Activated T-cell treated with anti-CD3 and anti-CD28 coated beads, Interleukin-2, amount 50 U/mL, for 72 hours (primary cell): ENCODE results near the gene ZMYND10. TPM values are rescaled to one million over a fixed set of nuclear protein-coding genes. Genes with fewer than 3 reads are reported as not detected.
"Not testable (repeated sequence)": the region's sequence is repeated elsewhere in the genome, so short reads cannot be mapped to it uniquely, and the experiment has no call there.

Experiments used
- ATAC-seq, 2 donors: fragments of 150-1000 bp; cut with Tn5 transposase; replicated peaks in 1 of 2; 2 replicates each; pipeline ENCODE4 v1.10.0; 2021; ENCODE audit warnings: moderate library complexity in 2 of 2, mild to moderate bottlenecking in 1 of 2
- DNase-seq, 2 donors: peaks; one replicate each; pipeline ENCODE4 v3.0.0; 2021 to 2022; ENCODE audit warnings: mixed read lengths in 1 of 2
- H3K27ac Mint-ChIP-seq: one replicate; pipeline ENCODE4 v1.8.0; 2022; ENCODE audit warnings: mild to moderate bottlenecking, moderate library complexity, mixed read lengths
- H3K27me3 Mint-ChIP-seq: one replicate; pipeline ENCODE4 v1.8.0; 2022; ENCODE audit warnings: low read depth, mixed read lengths
- H3K36me3 Mint-ChIP-seq, 2 donors: one replicate each; pipeline ENCODE4 v1.8.0; 2022; ENCODE audit warnings: mixed read lengths in 2 of 2, mild to moderate bottlenecking in 1 of 2; ENCODE audit not compliant: insufficient read depth in 2 of 2
- H3K4me1 Mint-ChIP-seq: one replicate; pipeline ENCODE4 v1.8.0; 2022; ENCODE audit warnings: low read depth, mixed read lengths
- H3K4me3 Mint-ChIP-seq, 2 donors: one replicate each; pipeline ENCODE4 v1.8.0; 2022; ENCODE audit warnings: mild to moderate bottlenecking in 2 of 2, mixed read lengths in 2 of 2, moderate library complexity in 2 of 2
- H3K9me3 Mint-ChIP-seq, 2 donors: one replicate each; pipeline ENCODE4 v1.8.0; 2022; ENCODE audit warnings: mixed read lengths in 2 of 2
- total RNA-seq, 2 donors: library from RNA; stranded (reverse); gene quantifications; one replicate each; pipeline ENCODE4 v1.2.3, GENCODE V29; 2022

ZMYND10 gene
- total RNA-seq, 2 donors from 2014 or later: 1.2 TPM

- peaks cover 39% of the 10 kb centered on the region for H3K4me1 Mint-ChIP-seq
- H3K27ac Mint-ChIP-seq: no peak overlapping the region
- DNase-seq (no peak), ATAC-seq (no peak)
- no peak overlapping the region for H3K4me3 Mint-ChIP-seq
- H3K27me3 Mint-ChIP-seq: no peaks in the 10 kb centered on the region
- no peaks in the 10 kb centered on the region for H3K36me3 Mint-ChIP-seq
- H3K9me3 Mint-ChIP-seq: no peaks in the 10 kb centered on the region
These were observed 28.2 kb downstream of the ZMYND10 start for GRCh38 chr3:50317300-50317699.

DNA sequence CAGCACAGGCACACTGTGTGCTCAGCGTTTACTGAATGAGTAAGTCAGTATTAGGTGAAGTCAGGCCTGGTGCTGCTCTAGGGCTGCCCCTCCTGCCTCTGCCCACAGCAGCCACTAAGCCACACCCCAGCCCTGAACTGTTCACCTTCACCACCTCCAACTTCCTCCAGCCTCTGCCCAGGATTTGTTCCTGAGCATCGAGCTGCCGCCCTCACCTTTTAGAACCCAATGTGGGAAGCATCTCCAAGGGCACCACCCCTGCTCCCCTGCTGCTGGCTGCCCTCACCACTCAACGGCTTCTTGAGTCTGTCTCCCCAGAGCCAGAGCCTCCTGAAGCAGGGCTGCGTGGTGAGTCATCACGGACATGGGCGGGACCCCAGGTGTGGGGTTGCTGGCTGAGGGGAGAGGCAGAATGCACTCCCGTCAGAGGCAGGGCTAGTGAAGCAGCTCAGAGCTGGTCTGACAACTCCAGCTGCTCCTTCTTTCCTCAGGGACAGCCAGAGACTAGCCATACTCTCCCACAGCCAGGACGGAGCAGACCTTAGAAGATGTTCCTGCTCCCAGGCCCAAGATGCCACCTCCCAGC lies 28.8 kb downstream of the ZMYND10 start:
- no peaks in the 10 kb centered on the region for H3K9me3 Mint-ChIP-seq
- DNase-seq (peak in 1 of 2 donors; percentile 49), ATAC-seq (peak; percentile 30 to 38)
- H3K4me1 Mint-ChIP-seq: peaks cover 39% of the 10 kb centered on the region
- H3K36me3 Mint-ChIP-seq: no peaks in the 10 kb centered on the region
- H3K4me3 Mint-ChIP-seq: peak overlapping the region; percentile 16 to 66
- peak overlapping the region; percentile 13 for H3K27ac Mint-ChIP-seq
- no peaks in the 10 kb centered on the region for H3K27me3 Mint-ChIP-seq

DNA sequence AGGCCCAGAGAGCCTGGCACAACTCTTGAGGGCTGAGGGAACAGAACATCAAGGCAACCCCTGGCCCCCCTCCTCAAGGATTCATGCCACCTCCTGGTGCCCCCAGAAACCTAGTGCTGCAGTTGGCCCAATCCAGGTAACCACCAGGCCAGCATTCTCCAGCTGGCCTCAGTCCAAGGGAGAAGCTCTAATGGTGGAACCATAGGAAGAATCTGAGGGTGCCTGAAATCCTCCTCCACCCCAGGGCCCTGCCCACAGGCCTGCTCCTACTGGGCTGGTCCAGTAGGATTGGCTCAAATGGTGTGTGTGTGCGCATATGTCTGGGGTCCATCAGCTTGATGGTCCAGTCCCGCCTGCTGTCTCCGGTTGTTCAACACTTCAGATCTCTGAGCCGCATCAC lies 30.7 kb downstream of the ZMYND10 start:
- H3K9me3 Mint-ChIP-seq: no peaks in the 10 kb centered on the region
- no peaks in the 10 kb centered on the region for H3K27me3 Mint-ChIP-seq
- peaks cover 30% of the 10 kb centered on the region for H3K4me1 Mint-ChIP-seq
- H3K27ac Mint-ChIP-seq: no peak overlapping the region
- no peak overlapping the region for H3K4me3 Mint-ChIP-seq
- no peaks in the 10 kb centered on the region for H3K36me3 Mint-ChIP-seq
- ATAC-seq (no peak), DNase-seq (no peak)

- Mint-ChIP-seq H3K9me3 (no peaks in the 10 kb centered on the region), H3K27ac (no peak overlapping the region), H3K27me3 (no peaks in the 10 kb centered on the region), H3K4me1 (peaks cover 26% of the 10 kb centered on the region), H3K36me3 (no peaks in the 10 kb centered on the region), H3K4me3 (no peak overlapping the region)
- no peak for ATAC-seq
- DNase-seq: no peak
These were observed 31.2 kb downstream of the ZMYND10 start for GRCh38 chr3:50314342-50314741.

GRCh38 chr3:50312041-50312440 lies 33.5 kb downstream of the ZMYND10 start:
- not testable (repeated sequence) for DNase-seq, ATAC-seq, H3K4me3 Mint-ChIP-seq, H3K36me3 Mint-ChIP-seq, H3K9me3 Mint-ChIP-seq, H3K27me3 Mint-ChIP-seq, H3K27ac Mint-ChIP-seq
- peaks cover 14% of the 10 kb centered on the region for H3K4me1 Mint-ChIP-seq

DNA sequence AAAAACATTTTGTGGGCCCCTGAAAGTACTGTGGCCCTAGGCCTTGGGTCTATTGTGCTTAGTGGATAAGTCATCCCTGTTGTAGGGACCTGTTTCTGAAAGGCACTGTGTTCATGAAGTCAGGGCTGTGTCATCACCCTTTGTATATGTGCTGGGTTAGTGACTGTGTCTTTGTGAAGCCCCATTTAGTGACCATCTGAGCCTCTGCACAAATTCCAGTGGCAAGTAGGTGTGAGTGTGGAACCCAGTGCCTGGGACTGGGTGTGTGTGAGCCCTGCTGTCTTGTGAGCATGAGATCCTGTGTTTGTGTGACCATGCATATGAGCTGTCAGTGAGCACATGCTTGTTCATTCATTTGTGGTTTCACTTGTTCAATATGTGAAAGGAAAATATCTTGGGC lies 40.9 kb downstream of the ZMYND10 start:
- DNase-seq (no peak), ATAC-seq (peak; percentile 60 to 63)
- no peaks in the 10 kb centered on the region for H3K36me3 Mint-ChIP-seq
- no peaks in the 10 kb centered on the region for H3K9me3 Mint-ChIP-seq
- H3K4me3 Mint-ChIP-seq: no peak overlapping the region
- no peaks in the 10 kb centered on the region for H3K27me3 Mint-ChIP-seq
- H3K27ac Mint-ChIP-seq: no peak overlapping the region
- peaks cover 25% of the 10 kb centered on the region for H3K4me1 Mint-ChIP-seq

- peaks cover 29% of the 10 kb centered on the region for H3K4me1 Mint-ChIP-seq
- H3K27me3 Mint-ChIP-seq: no peaks in the 10 kb centered on the region
- no peak for ATAC-seq
- no peaks in the 10 kb centered on the region for H3K36me3 Mint-ChIP-seq
- no peak within 1 kb of the TSS for H3K4me3 Mint-ChIP-seq
- DNase-seq: no peak
- no peak within 1 kb of the TSS for H3K27ac Mint-ChIP-seq
- no peaks in the 10 kb centered on the region for H3K9me3 Mint-ChIP-seq
These were observed 42.3 kb downstream of the ZMYND10 start, which contains the start of gene HYAL1 for GRCh38 chr3:50303013-50303815. Gene HYAL1, minus strand, starts transcription at chr3:50303574. Its CDS starts 618 bp downstream, at chr3:50302956.

GRCh38 chr3:50302095-50303012 lies 43.2 kb downstream of the ZMYND10 start:
- no peaks in the 10 kb centered on the region for H3K27me3 Mint-ChIP-seq
- peaks cover 33% of the 10 kb centered on the region for H3K4me1 Mint-ChIP-seq
- H3K27ac Mint-ChIP-seq: no peak overlapping the region
- no peaks in the 10 kb centered on the region for H3K9me3 Mint-ChIP-seq
- H3K4me3 Mint-ChIP-seq: no peak overlapping the region
- H3K36me3 Mint-ChIP-seq: no peaks in the 10 kb centered on the region
- DNase-seq (no peak), ATAC-seq (no peak)

GRCh38 chr3:50300681-50301254 lies 44.8 kb downstream of the ZMYND10 start:
- no peaks in the 10 kb centered on the region for H3K27me3 Mint-ChIP-seq
- H3K27ac Mint-ChIP-seq: no peak overlapping the region
- H3K4me3 Mint-ChIP-seq: peak overlapping the region; percentile 94 to 98
- no peaks in the 10 kb centered on the region for H3K36me3 Mint-ChIP-seq
- peaks cover 33% of the 10 kb centered on the region for H3K4me1 Mint-ChIP-seq
- no peaks in the 10 kb centered on the region for H3K9me3 Mint-ChIP-seq
- no peak for DNase-seq
- no peak for ATAC-seq

DNA sequence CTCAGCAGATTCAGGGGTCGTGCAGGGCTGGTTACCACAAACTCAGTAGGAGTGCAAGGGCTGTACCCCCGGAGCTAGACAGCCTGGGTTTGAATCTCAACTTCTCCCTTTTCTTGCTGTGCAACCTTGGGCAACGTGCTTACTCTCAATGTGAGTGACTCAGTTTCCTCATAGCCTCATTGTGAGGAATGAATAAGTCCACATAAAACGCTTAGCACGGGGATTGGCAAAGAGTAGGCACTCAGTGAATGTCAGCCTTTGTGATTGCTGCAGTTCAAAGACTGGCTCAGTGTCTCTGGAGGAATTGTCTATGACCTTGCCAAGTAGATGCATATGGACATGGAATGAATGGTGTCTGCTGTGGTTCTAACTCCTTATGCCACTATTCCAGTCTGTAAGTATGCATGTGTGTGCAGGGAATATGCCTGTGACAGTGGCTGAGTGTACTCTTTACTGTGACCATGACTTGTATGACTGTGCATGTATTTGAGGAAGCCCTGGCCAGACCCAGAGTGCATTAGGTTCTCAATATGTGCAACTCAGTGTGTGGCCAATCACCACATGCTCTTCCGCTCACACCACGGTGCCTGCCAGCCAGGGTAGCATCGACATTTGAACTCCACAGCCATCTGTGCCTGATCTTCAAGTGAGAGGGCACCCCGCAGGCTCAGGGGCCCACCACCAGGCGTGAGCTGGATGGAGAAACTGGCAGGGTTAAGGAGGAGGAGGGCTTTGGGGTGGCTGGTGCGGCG lies 45.4 kb downstream of the ZMYND10 start:
- ATAC-seq (peak in 1 of 2 donors; percentile 4), DNase-seq (no peak)

DNA sequence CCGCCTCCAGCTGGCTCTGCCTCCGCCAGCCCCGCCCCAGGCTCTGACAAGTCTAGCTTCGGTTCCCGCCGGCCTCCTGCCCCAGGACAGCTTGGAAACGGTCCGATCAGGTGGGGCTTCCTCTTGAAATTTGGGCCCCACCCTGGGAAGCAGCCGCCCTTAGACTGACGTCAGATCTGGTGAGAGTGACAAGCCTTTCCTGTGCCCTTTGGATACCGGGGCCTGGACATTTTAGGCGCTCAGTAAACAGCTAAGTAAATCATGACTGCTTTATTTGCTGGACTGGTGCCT lies 45.9 kb downstream of the ZMYND10 start:
- Mint-ChIP-seq H3K27me3 (no peaks in the 10 kb centered on the region), H3K9me3 (no peaks in the 10 kb centered on the region), H3K27ac (peak overlapping the region; percentile 82), H3K4me3 (peak overlapping the region; percentile 94 to 98), H3K4me1 (peaks cover 27% of the 10 kb centered on the region), H3K36me3 (no peaks in the 10 kb centered on the region)
- ATAC-seq (no peak), DNase-seq (no peak)

More for the DNA sequence above, 45.4 kb downstream of the ZMYND10 start:
- no peaks in the 10 kb centered on the region for H3K36me3 Mint-ChIP-seq
- H3K4me1 Mint-ChIP-seq: peaks cover 32% of the 10 kb centered on the region
- H3K4me3 Mint-ChIP-seq: peak overlapping the region; percentile 94 to 98
- H3K27me3 Mint-ChIP-seq: no peaks in the 10 kb centered on the region
- peak overlapping the region; percentile 82 for H3K27ac Mint-ChIP-seq
- no peaks in the 10 kb centered on the region for H3K9me3 Mint-ChIP-seq

- H3K4me3 Mint-ChIP-seq: peak within 1 kb of the TSS; percentile 94 to 98
- H3K9me3 Mint-ChIP-seq: no peaks in the 10 kb centered on the region
- peaks cover 24% of the 10 kb centered on the region for H3K4me1 Mint-ChIP-seq
- ATAC-seq (peak; percentile 89 to 90), DNase-seq (peak; percentile 99 to 100)
- no peaks in the 10 kb centered on the region for H3K27me3 Mint-ChIP-seq
- H3K36me3 Mint-ChIP-seq: no peaks in the 10 kb centered on the region
- H3K27ac Mint-ChIP-seq: peak within 1 kb of the TSS; percentile 82
These were observed 46.5 kb downstream of the ZMYND10 start, which contains the start of the genes HYAL3 and NAA80 for GRCh38 chr3:50298836-50299637. Gene HYAL3, minus strand, starts transcription at chr3:50299405. Its CDS starts 3,803 bp downstream, at chr3:50295602. Gene NAA80, minus strand, starts transcription at chr3:50299405. Its CDS starts 1,942 bp downstream, at chr3:50297463.
